GM18873 (cell line): ENCODE measurements around the gene AQP12B.
"Not testable (repeated sequence)": the region's sequence is repeated elsewhere in the genome, so short reads cannot be mapped to it uniquely, and the experiment has no call there.

Experiments
- ATAC-seq: cut with Tn5 transposase; IDR thresholded peaks from one replicate; pipeline ENCODE4 v1.9.1; 2021; ENCODE audit warnings: mild to moderate bottlenecking, moderate library complexity, moderate number of reproducible peaks; ENCODE audit not compliant: unreplicated experiment, low FRiP score

AQP12B gene

DNA sequence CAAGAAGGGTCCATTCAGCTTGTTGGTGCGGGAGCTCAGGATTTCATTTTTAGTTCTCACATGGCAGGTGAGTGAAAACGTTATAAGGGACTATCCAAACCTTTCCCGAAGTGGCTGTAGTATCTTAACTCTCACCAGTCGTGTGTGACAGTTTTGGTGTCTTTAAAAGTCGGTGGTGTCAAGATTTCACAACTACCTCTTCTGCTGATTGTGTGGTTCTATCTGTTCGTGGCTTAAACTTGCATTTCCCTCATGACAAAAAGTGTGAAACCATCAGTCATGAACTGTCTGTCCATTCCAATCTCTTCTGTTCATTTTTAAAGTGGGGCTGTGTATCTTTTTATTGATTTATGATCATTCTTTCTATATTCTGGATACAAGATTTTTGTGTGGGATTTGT, 3.8 kb upstream of the AQP12B start:
- no peak for ATAC-seq

DNA sequence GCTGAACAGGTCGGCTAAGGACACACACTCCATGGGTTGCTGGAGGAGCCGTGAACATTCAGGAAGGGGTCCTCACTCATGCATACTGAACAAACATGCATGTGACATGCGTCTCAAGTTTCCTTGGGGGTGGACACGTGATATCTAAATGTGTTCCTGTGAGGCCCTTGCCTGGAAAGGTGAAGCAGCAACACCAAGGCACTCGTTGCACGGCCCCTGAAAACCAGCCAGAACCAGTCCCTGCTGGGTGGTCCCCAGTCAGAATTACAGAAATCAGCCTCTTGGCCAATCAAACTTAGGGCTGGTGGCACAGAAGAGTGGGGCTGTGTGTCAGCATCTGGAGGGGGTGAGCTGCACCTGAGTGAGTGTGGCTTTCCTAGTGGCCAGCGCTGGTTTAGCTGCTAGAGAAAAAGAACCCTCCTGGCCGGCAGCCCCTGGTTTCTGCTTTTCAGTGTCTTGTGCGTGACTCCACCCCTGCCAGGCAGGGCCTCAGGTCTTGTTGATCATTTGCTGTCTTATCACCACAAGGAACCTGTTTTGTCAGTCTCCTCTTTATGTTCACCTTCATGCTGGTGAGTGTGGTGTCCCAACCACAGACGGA, 3.2 kb upstream of the AQP12B start:
- no peak for ATAC-seq

DNA sequence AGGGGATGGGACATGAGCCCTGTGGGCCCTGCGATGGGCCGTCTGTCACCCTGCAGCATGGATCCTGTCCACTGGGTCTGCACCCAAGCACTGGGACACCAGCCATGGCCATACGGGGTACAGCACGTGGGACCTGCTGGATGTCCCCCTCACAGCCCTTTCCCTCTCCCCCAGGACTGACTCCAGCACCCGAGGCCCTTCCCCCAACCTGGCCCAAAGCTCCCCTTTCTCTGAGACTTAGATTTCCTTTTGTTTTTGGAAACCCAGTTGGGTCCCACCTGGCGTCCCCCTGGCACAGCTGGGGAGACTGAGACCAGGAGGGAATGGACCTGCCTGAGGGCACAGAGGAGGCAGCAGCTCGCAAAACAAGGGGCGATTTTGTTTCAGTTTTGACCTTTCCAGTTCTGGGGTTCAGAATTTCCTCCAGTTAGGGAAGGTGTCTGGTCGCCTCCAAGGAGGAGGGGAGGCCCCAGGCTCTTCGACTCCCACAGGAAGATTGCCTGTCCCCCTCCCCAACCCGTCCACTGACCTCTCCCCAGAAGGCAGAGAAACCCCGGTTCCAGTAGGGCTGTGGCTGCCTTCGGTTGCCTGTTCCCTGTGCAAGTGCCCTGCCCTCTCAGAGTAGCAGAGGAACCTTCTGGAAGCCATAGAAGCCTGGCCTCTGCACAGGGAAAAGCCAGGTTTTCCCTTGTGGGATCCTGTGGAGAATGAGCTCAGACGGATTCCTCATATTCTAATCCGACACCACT, 1.5 kb upstream of the AQP12B start:
- not testable (repeated sequence) for ATAC-seq

DNA sequence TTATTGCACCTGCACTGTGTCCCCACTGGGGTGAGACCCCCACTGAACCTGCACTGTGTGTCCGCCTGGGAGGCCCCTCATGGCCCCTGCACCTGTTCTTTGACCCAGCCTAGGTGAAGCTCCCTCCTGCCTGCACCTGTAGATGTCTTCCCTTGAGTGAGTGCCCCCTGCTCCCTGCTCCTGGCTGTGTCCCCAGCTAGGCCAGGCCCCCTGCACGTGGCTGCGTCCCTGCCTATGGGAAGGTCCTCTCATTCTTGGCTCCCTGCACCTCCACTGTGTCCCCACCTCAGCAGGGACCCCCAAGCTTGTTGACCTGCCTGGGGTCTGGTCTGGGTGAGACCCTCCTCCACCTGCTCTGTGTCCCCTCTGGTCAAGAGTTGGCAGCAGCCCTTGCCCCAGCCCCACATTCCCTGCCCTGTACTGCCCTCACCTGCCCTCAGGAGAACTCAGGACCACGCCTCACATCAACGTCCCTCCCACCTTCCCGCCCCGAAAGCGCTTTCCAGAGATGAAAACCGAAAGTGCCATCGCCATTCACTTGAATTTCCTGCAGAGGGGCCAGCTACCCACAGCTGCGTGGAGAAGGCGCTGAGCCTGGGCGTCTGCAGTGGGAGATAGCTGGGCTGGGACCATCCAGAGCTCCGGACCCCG, 769 bp upstream of the AQP12B start:
- not testable (repeated sequence) for ATAC-seq

DNA sequence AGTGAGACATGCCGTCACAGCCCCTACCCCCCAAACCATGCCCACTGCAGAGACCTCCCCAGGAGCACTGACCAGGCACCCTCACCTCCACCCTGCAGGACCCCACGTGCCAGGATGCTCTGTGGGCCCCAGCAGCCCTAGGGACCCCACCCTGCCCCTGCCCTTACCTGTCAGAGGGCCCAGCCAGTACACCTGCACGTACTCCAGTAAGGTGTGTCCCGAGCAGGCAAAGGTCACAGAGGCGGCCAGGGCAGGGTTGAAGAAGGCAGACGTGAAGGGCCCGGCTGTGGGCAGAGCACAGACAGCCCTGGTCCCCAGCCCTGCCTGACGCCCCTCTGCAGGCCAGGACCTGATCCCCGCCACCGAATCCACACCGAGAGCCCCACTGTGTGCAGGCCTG, 2.5 kb downstream of the AQP12B start:
- not testable (repeated sequence) for ATAC-seq

DNA sequence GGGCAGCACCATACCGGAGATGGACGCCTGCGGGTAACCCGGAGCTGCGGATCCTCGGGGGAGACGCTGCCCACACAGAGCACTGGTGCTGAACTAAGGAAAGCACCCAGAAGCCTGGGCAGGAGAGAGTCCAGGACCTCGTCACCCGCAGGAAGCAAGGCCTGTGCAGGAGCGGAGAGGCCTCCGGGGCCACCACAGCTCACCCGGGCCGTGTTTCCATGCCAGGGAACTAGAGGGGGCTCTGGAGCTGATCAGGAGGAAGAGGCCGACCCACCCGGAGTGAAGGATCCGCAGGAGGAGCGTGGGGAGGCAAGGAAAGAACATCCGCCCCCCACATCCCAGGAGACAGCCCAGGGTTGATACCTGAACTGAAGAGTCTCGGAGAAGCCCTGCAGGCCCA, 3.8 kb downstream of the AQP12B start:
- not testable (repeated sequence) for ATAC-seq

DNA sequence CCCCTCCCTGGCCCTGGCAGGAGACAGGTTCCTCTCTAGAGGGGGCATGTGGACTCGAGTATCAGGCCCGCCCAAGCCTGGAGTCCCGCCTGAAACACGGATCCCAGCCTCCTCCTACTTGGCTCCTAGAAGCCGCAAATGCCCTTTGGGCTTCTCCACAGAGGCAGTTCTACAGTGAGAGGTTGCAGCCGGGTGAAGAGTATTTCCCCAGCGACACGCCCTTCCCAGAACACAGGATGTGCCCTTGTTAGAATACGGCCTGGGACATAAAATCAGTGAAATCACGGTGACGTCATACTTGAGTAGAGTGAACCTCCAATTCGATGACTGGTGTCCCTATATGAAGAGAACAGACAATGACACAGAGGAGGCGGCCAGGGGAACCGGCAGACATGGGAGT, 4.6 kb downstream of the AQP12B start:
- ATAC-seq = not testable (repeated sequence)

DNA sequence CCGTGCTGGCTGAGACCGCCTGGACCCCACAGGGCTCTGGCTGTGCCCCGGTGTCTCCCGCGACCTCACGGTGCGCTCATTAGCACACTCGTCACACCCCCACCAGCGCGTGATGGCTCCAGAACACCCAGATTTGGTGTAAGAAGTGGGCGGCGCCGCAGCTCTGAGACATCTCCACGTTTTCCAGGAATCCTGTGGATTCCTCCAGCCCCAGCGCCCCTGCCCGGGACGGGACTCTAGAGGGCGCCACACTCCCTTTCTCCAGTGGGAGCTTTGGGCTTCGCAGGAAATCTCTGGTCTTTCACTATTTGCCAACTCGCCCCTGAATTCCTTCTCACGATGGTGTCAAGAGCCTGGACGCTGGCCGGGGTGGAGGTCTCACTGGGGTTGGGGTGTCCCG, 7.3 kb downstream of the AQP12B start:
- ATAC-seq = not testable (repeated sequence)

DNA sequence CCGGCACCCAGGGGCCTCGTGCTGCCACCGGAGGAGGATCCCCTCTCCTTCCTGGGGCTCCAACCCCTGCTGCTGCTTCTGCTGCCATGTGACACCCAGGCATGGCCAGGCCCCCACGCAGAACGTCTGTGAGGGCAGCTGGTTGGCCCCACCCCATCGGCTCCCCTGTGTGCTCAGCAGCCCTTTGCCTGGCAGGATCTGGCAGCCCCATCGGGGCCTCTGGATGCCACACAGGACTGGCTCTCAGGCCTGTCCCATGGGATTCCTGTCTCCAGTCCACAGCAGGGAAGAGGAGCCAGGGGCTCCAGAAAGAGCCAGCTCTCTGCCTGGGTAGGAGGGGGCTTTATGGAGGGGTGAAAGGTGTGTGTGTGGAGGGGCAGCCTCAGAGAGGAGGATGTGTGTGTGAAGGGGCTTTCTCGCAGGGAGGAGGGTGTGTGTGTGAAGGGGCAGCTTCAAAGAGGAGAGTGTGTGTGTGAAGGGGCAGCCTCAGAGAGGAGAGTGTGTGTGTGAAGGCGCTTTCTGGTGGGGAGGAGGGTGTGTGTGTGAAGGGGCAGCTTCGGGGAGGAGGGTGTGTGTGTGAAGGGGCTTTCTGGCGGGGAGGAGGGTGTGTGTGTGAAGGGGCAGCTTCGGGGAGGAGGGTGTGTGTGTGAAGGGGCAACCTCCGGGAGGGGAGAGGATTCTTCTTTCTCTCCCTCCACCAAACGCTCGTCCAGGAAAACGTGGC, 8.1 kb downstream of the AQP12B start:
- ATAC-seq = not testable (repeated sequence)

DNA sequence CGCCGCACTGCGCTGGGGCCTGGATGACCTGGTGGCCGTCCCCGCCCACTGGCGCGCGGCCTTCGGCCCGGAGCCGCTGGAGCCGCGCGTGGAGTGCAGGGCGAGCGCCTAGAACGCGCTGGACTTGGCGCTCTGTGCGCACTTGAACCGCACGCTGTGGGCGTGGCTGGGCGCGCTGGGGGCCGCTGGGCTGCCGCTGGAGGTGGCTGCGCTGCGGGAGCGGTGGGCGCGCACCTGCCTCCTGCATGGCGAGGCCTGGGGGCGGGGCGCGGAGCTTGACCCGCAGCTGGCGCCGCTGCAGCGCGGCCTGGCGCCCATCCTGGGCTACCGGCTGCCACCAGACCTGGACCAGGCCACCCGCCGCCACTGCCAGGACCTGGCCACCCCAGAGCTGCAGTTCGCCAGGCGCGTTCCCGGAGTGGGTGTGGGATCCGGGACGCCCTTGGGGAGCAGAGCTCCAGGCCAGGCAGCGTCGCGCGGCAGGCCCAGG, 9.9 kb downstream of the AQP12B start:
- no peak for ATAC-seq

DNA sequence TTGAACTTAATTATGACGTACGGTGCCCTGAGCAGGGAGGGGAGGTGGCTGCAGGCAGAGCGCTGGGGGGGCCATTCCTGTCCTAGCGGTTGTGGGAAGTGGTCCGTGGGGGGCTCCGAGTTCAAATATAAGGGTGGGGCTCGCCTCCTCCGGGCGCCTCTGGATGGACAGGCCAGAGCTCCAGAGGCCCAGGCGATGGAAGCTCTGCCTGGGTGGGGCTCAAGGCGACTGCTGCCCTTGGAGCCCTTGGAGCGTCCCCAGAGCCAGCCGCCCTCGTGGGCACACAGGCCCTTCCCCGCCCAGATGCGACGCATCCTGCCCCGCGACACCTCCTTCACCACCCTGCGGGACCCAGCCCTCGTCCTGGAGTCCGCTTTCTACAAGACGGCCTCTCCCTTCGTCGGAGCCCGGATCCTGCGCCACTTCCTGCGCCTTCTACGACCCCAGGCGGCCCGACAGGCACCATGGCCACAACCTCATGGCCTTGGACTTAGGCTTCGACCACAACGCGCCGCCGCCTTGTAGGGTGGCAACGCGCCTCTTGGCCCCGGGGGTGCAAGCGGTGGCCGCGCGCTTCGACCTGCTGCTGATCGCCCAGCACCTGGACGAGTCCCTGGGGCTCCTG, 10.5 kb downstream of the AQP12B start:
- no peak for ATAC-seq

DNA sequence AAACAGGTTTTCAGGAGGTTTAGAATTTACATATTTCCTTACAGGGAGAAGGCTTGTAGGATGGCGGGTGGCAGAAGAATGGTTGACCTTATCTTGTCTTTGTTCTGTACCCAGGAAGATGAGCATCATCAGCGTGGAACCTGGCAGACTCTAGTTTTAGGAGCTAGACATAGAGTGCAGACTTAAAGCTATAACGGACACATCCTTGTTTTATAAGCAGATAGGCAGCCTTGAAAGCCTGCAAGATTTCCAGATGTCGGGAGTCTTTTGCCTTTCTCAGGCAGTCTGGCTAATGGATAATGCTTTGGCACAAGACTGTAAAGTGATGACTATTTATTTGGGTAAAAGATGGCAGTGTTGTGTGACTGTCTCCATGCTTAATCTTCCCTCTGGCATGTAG, 11.7 kb downstream of the AQP12B start:
- ATAC-seq = no peak

DNA sequence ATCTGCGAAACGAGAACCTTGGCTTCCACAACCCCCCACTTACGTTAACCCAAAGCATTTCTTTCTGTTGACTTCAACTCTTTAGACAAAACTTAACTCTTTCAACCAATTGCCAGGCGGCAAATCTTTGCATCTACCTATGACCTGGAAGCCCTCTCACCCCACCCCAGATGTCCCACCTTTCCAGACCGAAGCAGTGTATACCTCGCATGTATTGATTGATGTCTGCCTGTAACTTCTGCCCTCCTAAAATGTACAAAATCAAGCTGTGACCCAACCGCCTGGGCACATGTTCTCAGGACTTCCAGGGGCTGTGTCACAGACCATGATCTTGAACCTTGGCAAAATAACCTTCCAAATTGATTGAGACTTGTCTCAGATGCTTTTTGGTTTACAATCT, 12.3 kb downstream of the AQP12B start:
- no peak for ATAC-seq

DNA sequence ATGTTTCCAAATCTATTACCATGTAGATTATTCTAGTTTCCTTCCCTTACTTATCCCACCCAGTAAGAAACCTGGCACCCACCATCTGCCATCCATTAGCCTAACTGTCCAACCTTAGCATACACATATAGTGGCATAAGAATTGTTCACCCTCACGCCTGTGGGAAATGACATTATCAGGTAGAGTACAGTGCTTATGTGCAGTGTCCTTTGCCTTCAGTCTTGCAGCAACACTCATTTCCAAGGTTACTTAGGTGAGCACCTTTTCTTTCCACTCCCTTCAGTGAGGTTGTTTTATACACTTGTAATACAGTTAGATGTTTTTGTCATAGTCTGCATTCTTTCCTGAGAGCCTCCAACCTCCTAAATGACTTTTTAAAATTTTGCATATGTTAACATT, 18.1 kb downstream of the AQP12B start:
- ATAC-seq = no peak

DNA sequence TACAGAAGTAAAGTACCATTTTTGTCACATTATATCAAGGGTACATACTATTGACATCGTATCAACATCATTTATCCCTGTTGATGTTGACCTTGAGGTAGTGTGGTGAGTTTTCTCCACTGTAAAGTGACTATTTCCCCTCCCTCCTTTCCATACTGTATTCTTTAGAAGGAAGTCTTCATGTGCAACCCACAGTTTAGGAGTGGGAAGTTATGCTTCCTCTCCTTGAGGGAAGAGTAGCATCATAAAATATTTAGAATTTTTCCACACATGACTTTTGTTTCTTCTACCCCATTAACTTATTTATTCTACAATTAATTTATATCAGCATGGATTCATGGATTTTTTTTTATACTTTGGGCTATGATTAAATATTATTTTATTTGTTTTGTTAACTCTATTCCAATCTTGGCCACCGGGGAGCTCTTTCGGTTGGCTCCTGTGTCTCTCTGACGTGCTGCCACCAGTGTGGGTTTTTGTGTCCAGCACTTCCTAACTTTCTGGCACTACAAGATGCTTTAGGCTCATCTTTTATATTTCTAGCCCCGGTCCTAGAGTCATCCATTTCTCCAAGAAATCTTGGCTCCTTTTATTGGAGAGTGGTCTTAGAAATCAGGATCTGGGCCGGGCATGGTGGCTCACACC, 19.0 kb downstream of the AQP12B start:
- ATAC-seq = no peak

DNA sequence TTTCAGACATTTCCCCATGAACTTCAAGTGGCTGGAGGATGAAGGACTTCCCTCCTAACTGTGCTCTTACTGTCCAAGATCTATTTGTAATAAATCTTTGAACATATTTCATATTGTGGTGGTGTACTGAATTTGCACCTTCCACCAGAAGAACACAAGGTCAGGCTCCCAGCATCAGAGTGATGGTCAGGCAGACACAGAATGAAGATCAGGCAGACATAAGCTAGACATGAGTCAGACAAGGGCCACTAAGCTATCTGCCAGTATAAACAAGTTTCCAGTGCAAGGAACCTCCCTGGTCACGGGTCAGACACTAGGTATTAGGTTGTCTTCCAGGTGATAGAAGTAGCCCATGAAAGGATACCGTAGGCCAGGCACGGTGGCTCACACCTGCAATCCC, 20.0 kb downstream of the AQP12B start:
- no peak for ATAC-seq

DNA sequence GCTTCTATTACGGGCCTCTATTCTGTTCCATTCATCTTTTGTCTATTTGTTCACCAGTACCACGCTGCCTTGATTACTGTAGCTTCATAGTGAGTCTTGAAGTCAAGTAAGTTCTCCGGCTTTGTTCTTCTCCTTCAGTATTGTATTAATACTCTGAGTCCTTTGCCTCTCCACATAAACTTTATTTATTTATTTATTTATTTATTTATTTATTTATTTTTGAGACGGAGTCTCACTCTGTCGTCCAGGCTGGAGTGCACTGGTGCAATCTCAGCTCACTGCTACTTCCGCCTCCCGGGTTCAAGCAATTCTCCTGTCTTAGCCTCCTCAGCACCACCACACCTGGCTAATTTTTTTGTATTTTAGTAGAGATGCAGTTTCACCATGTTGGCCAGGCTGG, 22.8 kb downstream of the AQP12B start:
- not testable (repeated sequence) for ATAC-seq

DNA sequence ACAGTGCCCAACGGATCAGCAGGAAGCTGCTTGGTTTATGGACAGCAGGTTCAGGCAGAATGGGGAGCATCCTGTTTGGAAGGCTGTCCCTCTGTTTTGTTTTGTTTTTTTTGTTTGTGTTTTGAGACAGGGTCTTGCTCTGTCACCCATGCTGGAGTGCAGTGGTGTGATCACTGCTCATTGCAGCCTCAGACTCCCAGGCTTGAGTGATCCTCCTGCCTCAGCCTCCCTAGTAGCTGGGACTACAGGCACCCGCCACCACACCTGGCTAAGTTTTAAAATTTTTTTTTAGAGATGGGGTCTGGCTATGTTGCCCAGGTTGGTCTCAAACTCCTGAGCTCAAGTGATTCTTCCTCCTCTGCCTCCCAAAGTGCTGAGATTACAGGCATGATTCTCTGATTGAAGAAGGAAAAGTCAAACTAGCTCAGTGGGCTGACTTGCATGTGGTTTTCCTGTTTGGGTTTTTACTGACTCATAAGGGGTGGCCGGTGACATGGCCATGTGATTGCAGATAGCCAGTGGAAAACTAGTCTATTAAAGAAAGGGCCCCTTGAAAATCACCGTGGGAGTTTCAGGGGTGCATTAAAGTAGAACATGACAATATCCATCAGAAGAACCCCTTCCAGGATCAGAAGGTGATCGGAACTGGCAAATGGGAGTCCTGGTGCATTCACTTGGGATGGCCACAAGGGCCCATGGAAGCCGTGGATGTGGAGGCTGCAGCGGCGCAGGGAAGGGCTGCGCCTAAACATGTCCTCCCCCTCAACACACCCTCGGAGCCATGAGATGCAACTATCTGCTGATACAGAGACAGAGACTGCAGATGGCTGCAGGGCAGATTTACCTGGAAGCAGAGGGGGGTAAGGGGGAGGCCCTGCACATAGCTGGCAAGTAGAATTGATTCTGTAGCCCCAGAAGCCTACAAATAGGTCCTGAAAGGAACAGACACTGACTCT, 26.5 kb downstream of the AQP12B start:
- ATAC-seq = no peak

DNA sequence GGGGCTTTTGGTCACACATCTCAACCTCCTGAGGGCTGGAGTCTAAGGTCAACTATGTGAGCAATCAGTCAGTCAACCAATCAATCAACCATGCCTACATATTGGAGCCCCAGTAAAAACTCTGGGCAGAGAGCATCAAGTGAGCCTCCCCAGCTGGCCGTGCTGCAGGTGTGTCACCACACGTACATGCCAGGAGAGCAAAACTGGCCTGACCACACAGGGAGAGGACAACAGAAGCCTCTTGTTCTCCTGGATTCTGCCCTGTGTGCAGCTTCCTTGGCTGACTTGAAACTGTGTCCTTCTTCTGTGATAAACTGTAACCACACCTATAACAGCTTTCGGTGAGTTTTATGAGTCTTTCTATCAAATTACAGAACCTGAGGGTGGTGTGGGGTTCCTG, 31.5 kb downstream of the AQP12B start:
- no peak for ATAC-seq
